Spleen (tissue), 7 donors: ENCODE data around the gene DGKE.

Experiments used
- POLR2A ChIP-seq, 3 donors: fragments of 450-650 bp; IDR thresholded peaks; one replicate each; pipeline ENCODE4 v1.5.1; 2017; ENCODE audit warnings: antibody characterized with exemption in 3 of 3, mild to moderate bottlenecking in 1 of 3
- TF ChIP-seq, protein P1 (sequence below), 11 experiments: fragments of 200-600 bp in 7 of 11; fragments of 450-650 bp in 4 of 11; sonication (generic) in 4 of 11; IDR thresholded peaks in 8 of 11; conservative IDR thresholded peaks in 3 of 11; 1 replicate in 7 of 11; 2 replicates in 4 of 11; pipeline versions ENCODE4 v1.4.0 to v1.8.0; 2016 to 2021; ENCODE audit warnings: antibody characterized with exemption in 11 of 11, inconsistent platforms in 4 of 11, mild to moderate bottlenecking in 1 of 11
- donor health status: DM: no; HTN: no; CAD: no; lungs with moderate emphysema.
- donor health status: DM: no; HTN: no; CAD: no.
- donor health status: DM: no; HTN: no; CAD: no.

DNA sequence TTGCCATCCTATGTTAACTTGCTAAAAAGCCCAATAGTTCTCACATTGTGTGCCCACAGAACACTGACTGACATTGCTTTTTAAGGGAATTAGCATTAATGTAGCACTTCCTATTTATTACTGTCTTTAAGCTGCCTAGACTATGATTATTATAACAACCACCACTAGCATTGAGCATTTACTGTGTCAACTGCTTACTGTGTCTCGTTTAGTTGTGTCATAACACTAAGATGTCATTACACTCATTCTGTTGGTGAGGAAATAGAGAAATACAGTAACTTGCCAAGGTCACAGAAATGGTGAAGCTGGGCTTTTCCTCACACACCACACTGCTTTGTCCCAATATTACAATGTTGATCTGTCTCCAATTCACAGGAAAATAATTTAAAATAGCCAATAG is 49.7 kb downstream of the DGKE start:
- TF ChIP-seq POLR2A (IDR thresholded peaks at IDR 0.05): no peak
- TF ChIP-seq, protein P1, sequence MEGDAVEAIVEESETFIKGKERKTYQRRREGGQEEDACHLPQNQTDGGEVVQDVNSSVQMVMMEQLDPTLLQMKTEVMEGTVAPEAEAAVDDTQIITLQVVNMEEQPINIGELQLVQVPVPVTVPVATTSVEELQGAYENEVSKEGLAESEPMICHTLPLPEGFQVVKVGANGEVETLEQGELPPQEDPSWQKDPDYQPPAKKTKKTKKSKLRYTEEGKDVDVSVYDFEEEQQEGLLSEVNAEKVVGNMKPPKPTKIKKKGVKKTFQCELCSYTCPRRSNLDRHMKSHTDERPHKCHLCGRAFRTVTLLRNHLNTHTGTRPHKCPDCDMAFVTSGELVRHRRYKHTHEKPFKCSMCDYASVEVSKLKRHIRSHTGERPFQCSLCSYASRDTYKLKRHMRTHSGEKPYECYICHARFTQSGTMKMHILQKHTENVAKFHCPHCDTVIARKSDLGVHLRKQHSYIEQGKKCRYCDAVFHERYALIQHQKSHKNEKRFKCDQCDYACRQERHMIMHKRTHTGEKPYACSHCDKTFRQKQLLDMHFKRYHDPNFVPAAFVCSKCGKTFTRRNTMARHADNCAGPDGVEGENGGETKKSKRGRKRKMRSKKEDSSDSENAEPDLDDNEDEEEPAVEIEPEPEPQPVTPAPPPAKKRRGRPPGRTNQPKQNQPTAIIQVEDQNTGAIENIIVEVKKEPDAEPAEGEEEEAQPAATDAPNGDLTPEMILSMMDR (IDR thresholded peaks at IDR 0.05 in 8 of 11, conservative IDR thresholded peaks at IDR 0.05 in 3 of 11): no peak
